Posterior cingulate gyrus (tissue), 11 donors: ENCODE measurements around the gene FITM2.

Experiments
- DNase-seq, 10 donors: peaks; one replicate each; pipeline versions ENCODE4 v3.0.0 to v3.0.0-alpha.2; 2020 to 2021; ENCODE audit warnings: mixed read lengths in 3 of 10
- intact Hi-C: fragments of 100-400 bp; cut with DNase I; formaldehyde crosslinking; loops from one replicate; pipeline ENCODE4 v1.15.1; 2023

FITM2 gene

GRCh38 chr20:44287272-44288097, 23.5 kb downstream of the FITM2 start:
- no peak for DNase-seq
- intact Hi-C loops, result no loop called here

GRCh38 chr20:44284032-44284431, 27.0 kb downstream of the FITM2 start:
- intact Hi-C loops, result no loop called here
- no peak for DNase-seq

- intact Hi-C loops, result no loop called here
- no peak for DNase-seq
These were observed 28.8 kb downstream of the FITM2 start for GRCh38 chr20:44282192-44282591.

- DNase-seq, result no peak
- intact Hi-C loops, result no loop called here
These were observed 30.6 kb downstream of the FITM2 start for GRCh38 chr20:44280387-44280786.

- peak in 2 of 10 donors; percentile 10 to 20 for DNase-seq
- intact Hi-C loops, result no loop called here
These were observed 31.8 kb downstream of the FITM2 start for GRCh38 chr20:44279228-44279627.

GRCh38 chr20:44274303-44275017, 36.5 kb downstream of the FITM2 start:
- intact Hi-C loops, result no loop called here
- no peak for DNase-seq

GRCh38 chr20:44273231-44274215, 37.5 kb downstream of the FITM2 start:
- intact Hi-C loops, result no loop called here
- DNase-seq, result no peak

- intact Hi-C loops, result no loop called here
- no peak for DNase-seq
These were observed 38.9 kb downstream of the FITM2 start for GRCh38 chr20:44271915-44272663.

GRCh38 chr20:44268802-44269201, 42.2 kb downstream of the FITM2 start:
- no peak for DNase-seq
- intact Hi-C loops, result no loop called here

GRCh38 chr20:44264287-44264686, 46.7 kb downstream of the FITM2 start:
- intact Hi-C loops, result no loop called here

GRCh38 chr20:44258226-44258890, 52.6 kb downstream of the FITM2 start:
- intact Hi-C loops, result no loop called here

More at GRCh38 chr20:44264287-44264686, 46.7 kb downstream of the FITM2 start:
- no peak for DNase-seq

GRCh38 chr20:44256961-44257360, 54.0 kb downstream of the FITM2 start:
- DNase-seq, result peak in 1 of 10 donors; percentile 47
- intact Hi-C loops, result no loop called here

More at GRCh38 chr20:44258226-44258890, 52.6 kb downstream of the FITM2 start:
- no peak for DNase-seq

- intact Hi-C loops, result no loop called here
- peak in 1 of 10 donors; percentile 10 for DNase-seq
These were observed 55.1 kb downstream of the FITM2 start for GRCh38 chr20:44255942-44256341.

GRCh38 chr20:44254073-44254472, 56.9 kb downstream of the FITM2 start:
- intact Hi-C loops, result no loop called here
- peak in 1 of 10 donors; percentile 69 for DNase-seq

- DNase-seq, result peak in 2 of 10 donors; percentile 28 to 62
- intact Hi-C loops, result no loop called here
These were observed 57.5 kb downstream of the FITM2 start for GRCh38 chr20:44253528-44253927.
